NK-92 (cell line): ENCODE results near the gene CTIF.
"Not testable (repeated sequence)": the region's sequence is repeated elsewhere in the genome, so short reads cannot be mapped to it uniquely, and the experiment has no call there.

Source experiments
- DNase-seq: peaks from one replicate; lab custom pipeline; 2025; ENCODE audit not compliant: unreplicated experiment; lab: John Stamatoyannopoulos, UW

CTIF gene

GRCh38 chr18:48538531-48539405 lies at the start of gene CTIF:
TSS of gene CTIF (plus strand) at chr18:48539031. CDS start at chr18:48619566, 80,535 bp downstream.
- DNase-seq = no peak

- DNase-seq = no peak
These were observed 48.1 kb upstream of the CTIF start for GRCh38 chr18:48490641-48491293.

GRCh38 chr18:48492880-48493279 lies 46.0 kb upstream of the CTIF start:
- no peak for DNase-seq

GRCh38 chr18:48493434-48494230 lies 45.2 kb upstream of the CTIF start:
- DNase-seq = no peak

GRCh38 chr18:48497863-48498262 lies 41.0 kb upstream of the CTIF start:
- no peak for DNase-seq

- no peak for DNase-seq
These were observed 38.3 kb upstream of the CTIF start for GRCh38 chr18:48500517-48500916.

- no peak for DNase-seq
These were observed 35.9 kb upstream of the CTIF start for GRCh38 chr18:48502906-48503305.

GRCh38 chr18:48504819-48505218 lies 34.0 kb upstream of the CTIF start:
- no peak for DNase-seq

- not testable (repeated sequence) for DNase-seq
These were observed 31.8 kb upstream of the CTIF start for GRCh38 chr18:48506983-48507568.

GRCh38 chr18:48512498-48512897 lies 26.3 kb upstream of the CTIF start:
- not testable (repeated sequence) for DNase-seq

- no peak for DNase-seq
These were observed 24.0 kb upstream of the CTIF start for GRCh38 chr18:48514786-48515185.

GRCh38 chr18:48517048-48517447 lies 21.8 kb upstream of the CTIF start:
- DNase-seq = no peak

GRCh38 chr18:48519431-48520100 lies 19.3 kb upstream of the CTIF start:
- no peak for DNase-seq

GRCh38 chr18:48521723-48522122 lies 17.1 kb upstream of the CTIF start:
- no peak for DNase-seq

GRCh38 chr18:48525671-48526070 lies 13.2 kb upstream of the CTIF start:
- no peak for DNase-seq

GRCh38 chr18:48527461-48527860 lies 11.4 kb upstream of the CTIF start:
- no peak for DNase-seq

- no peak for DNase-seq
These were observed 10.0 kb upstream of the CTIF start for GRCh38 chr18:48528861-48529260.

- no peak for DNase-seq
These were observed 9.0 kb upstream of the CTIF start for GRCh38 chr18:48529796-48530195.

- DNase-seq = no peak
These were observed 8.3 kb upstream of the CTIF start for GRCh38 chr18:48530399-48531081.

GRCh38 chr18:48531082-48531403 lies 7.8 kb upstream of the CTIF start:
- no peak for DNase-seq
